Keratinocyte (primary cell): ENCODE measurements around the gene CELF6.

ENCODE experiments used
- CTCF ChIP-seq, 3 experiments: IDR thresholded peaks in 1 of 3; conservative IDR thresholded peaks in 1 of 3; optimal IDR thresholded peaks in 1 of 3; 2 replicates in 2 of 3; 3 replicates in 1 of 3; pipeline versions ENCODE3 to v1.5.1; 2011; ENCODE audit warnings: low read length in 3 of 3, mild to moderate bottlenecking in 3 of 3, moderate library complexity in 2 of 3, control low read depth in 1 of 3, inconsistent platforms in 1 of 3; ENCODE audit not compliant: insufficient read depth in 2 of 3; ENCODE audit errors: extremely low read depth in 1 of 3
- EZH2 ChIP-seq: IDR thresholded peaks from one replicate; pipeline ENCODE4 v1.6.1; 2012; ENCODE audit warnings: inconsistent platforms, mild to moderate bottlenecking, low read length, moderate library complexity

GRCh38 chr15:72302955-72303354 lies 17.0 kb downstream of the CELF6 start:
- TF ChIP-seq CTCF (optimal IDR thresholded peaks at IDR 0.05 in 1 of 3, IDR thresholded peaks at IDR 0.05 in 1 of 3, conservative IDR thresholded peaks at IDR 0.05 in 1 of 3; ENCODE audit: extremely low read depth in 1 of 3, insufficient read depth in 2 of 3, low read length in 3 of 3) (no peak), EZH2 (no peak)
